Jurkat, Clone E6-1 (cell line): ENCODE data around the gene DNAJC17.
A peak's percentile ranks its signal among the peaks of the same experiment; 100 is the strongest.

ENCODE experiments used
- DNase-seq: peaks from one replicate; pipeline ENCODE4 v3.0.0-alpha.2; 2011; ENCODE audit warnings: low read depth, low spot score
- H3K4me3 ChIP-seq: 2 replicates; pipeline ENCODE4 v1.5.1; 2011; ENCODE audit warnings: mild to moderate bottlenecking, low read length, control low read depth, moderate library complexity

The DNAJC17 gene

DNA sequence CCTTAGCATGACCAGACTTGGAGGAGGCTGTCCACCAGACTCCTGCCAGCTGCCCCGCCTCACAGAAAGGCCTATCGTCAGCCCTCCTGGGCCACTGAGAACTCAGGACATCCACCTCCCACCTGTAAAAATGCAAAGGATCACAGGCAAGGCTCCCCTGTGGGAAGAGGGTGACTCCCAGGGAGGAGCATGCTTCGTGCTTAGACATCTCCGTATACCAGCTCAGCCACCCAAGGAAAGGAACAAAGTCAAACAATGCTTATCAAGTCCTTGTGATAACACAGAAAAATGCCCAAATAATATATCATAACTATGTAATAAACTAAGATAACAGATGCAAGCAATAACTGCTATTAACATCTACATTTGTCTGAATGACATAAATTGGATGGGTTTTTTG is 56.4 kb downstream of the DNAJC17 start:
- DNase-seq: no peak
- no peak overlapping the region for H3K4me3 ChIP-seq

DNA sequence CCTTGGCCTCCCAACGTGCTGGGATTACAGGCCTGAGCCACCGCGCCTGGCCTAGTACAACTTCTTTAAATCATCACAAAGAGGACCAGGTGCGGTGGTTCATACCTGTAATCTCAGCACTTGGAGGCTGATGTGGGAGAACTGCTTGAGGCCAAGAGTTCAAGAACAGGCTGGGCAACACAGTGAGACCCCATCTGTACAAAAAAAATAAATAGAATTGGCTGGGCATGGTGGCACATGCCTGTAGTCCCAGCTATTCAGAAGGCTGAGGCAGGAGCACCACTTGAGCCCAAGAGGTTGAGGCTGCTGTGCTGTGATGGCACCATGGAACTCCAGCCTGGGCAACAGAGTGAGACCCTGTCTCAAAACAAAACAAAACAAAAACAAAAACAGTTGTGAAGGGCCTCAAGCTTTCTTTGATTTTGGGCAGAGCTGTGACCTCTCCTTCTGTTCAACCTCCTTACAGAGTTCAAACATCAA is 58.1 kb downstream of the DNAJC17 start:
- DNase-seq: no peak
- H3K4me3 ChIP-seq: no peak overlapping the region

DNA sequence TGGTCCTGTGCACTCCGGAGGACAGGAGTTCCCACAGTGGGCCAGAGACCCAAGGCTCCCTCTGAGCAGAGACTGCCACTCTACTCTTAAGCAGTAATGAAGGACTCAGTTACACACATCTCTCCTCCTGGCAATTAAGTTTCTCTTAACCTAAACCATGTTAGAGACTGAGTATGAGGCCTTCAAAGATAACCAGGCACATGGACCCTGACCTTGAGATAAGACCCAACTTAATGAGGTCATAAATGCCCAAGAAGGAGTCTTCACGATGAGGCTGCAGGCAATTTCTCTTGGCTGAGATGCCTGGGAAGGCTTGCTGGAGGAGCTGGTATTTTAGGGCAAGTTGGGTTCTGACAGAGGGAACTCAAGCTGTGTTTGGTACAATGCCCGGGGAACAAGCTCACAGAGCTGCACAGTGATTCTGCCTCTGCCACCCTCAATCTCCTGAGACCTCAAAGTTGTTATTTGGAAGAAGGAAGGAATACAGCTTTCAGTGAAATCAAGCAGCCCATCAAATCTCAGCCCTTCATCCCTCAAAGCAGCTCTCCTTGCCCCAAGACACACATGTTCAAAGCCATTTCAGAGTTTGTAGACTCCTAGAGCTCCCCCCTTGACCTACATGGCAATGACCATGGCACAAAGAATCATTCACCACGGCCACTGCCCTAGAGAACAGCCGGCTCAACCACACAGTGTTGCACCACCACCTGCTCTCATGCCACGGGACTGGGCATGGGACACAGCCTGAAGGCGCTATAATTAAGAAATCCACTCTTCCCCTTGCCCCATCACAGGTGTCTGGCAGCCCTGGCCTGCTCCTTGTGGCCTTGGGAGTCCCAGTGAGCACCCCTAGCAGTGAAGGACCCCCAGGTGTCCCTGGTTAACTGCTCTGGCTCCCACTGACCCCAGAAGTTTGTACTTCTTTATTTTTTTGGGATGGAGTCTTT is 59.3 kb downstream of the DNAJC17 start:
- no peak overlapping the region for H3K4me3 ChIP-seq
- no peak for DNase-seq

DNA sequence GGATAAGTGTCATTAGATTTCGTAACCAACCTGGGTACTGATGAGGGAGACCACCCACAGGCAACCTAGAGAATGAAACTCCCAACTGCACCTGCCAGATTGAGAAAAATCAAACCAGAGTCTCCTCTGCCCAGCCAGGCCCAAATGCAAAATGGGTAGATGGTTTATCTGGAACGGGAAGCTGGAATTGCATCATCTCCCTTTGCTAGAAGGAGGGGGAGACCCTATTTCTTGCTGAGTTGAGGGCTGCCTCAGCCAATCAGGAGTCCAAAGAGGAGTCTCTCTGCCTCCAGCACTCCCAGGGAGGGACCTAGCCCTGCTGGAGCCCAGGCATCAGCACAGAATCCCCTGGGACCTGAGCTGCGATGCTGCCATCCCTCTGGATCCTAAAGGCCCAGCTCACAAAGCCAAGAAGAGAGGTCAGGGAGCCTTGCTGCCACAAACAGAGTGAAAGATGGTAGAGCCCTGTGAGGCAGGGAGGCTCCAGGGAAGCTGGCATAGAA is 60.3 kb downstream of the DNAJC17 start:
- no peak for DNase-seq

DNA sequence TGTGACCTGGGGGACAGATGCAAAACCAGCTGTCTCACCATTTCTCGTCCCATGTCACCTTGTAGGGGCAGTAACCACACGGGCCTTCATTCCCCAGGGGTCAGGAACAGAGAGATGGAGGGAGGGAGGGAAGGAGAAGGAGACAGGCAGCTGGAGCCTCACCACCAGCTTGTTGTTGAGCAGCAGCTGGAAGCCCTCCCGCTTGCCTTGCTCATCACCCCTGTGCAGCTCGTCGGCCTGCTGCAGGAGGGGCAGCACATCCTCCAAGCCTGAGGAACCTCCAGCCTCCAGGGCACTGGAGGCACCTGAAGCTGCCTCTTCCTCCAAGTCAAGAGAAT is 62.5 kb downstream of the DNAJC17 start:
- DNase-seq: no peak

More for the DNA sequence above, 60.3 kb downstream of the DNAJC17 start:
- no peak overlapping the region for H3K4me3 ChIP-seq

DNA sequence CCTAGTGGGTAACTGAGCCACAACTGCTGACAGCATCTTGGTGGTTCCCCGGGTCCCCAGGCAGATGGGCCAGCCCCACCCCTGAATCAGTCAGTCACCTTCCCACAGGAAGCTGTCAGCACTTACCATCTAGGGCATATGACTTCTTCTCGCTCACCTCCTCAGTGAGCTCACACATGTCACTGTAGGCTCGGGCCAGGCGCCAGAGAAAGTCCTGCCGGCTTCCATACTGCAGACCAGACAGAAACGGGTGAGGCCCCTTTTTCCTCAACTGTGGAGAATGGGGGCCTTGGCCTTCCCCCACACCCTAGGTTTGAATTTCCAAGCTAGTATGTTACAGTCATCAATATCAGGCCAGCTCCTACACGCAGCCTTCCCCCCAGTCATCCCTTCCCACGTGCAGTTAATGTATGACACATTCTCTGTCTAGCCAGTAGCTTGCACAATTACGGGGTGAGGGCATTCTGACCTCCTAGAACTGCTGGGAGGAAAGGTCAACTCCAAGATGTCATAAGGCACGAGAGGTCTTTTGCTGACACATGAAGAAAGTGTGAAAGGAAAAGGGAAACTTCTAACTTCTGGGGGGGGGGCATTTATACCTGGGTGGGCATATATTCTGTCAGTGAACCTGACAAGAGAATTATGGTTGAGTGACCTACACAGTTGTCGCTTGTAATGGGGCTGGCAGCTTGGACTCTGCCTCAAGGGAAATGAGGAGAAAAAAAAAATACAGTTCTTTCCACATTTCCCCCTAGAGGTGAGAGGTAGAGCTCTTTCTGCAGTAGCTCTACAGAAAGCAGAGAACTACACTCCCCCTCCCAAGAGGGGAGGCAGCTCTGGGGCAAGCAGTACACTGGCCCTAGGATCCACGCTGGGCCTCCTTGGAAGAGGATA is 63.1 kb downstream of the DNAJC17 start:
- DNase-seq: peak; percentile 80

More for the DNA sequence above, 62.5 kb downstream of the DNAJC17 start:
- no peak overlapping the region for H3K4me3 ChIP-seq

DNA sequence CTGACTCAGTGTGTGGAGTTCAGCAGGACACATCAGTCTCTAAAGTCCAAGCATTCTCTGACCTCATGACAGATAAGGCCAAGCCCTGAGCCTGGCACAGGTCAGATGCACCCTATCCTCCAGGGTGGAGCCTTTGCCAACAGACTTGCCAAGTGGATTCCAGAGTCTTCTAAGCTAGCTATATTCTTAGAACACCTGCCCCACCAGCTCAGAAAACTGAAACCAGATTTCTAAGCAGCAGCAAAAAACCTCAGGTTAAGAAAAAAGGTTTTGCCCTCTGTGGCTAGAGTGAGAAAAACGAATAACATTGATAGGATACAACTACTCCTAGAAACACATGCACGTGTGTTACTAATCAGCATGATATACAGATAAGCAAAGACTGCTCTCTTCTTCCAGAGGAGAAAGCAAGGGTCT is 63.8 kb downstream of the DNAJC17 start:
- peak overlapping the region; percentile 18 for H3K4me3 ChIP-seq
- DNase-seq: no peak

More for the DNA sequence above, 63.1 kb downstream of the DNAJC17 start:
- peak overlapping the region; percentile 18 for H3K4me3 ChIP-seq

DNA sequence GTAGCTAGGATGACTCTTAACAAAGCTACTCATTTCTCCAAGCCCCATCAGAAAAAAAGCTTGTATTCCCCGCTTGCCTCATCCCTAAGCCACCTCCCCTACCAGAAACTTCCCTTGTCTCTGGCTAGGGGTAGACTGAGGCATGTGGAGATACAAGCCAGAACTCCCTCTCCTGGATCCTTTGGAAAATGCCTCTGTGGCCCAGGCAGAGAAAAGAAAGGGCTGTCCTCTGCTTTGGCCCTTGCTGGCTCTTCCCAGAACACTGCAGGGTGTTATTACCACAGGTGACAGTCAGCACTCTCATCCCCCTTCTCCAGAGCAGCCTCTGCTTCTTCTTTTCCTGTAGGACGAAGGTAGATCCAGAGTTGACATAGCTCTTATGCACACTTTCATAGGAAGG is 67.4 kb downstream of the DNAJC17 start:
- no peak overlapping the region for H3K4me3 ChIP-seq
- no peak for DNase-seq

DNA sequence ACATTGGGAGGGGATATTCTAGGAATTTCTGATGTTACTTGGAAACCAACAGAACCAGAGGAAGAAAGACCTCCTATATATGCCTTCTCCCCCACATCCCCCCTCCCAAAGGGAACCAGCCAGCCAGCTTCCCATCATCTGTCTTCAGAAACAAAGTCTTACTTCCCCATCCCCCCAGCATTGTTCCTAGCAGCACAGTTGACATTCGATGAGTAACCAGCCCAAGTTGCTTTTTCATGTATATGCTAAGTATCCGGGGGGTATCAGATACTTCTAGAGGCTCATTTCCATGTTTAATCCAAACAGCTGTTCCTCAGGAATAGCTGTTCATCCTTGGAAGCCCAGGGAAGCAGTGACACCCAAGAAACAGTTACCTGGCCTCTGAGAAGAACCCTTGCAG is 68.2 kb downstream of the DNAJC17 start:
- no peak overlapping the region for H3K4me3 ChIP-seq
- no peak for DNase-seq

DNA sequence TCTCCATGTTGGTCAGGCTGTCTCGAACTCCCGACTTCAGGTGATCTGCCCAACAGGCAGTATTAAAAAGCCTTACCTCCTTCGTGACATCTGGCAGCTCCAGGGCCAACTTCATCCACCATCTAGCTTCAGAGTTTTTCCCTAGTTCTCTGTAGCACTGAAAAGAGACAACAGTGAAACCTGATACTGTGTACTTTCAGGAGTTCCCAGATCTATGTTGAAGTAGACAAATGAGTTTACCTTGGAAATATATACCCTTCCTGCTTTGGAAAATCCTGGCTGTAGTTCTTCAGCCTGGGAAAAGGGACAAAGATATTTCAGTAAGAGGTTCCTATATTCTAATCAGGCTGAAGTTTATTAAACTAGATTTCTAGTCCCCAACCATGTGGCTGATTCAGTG is 70.2 kb downstream of the DNAJC17 start:
- no peak for DNase-seq
- no peak overlapping the region for H3K4me3 ChIP-seq

DNA sequence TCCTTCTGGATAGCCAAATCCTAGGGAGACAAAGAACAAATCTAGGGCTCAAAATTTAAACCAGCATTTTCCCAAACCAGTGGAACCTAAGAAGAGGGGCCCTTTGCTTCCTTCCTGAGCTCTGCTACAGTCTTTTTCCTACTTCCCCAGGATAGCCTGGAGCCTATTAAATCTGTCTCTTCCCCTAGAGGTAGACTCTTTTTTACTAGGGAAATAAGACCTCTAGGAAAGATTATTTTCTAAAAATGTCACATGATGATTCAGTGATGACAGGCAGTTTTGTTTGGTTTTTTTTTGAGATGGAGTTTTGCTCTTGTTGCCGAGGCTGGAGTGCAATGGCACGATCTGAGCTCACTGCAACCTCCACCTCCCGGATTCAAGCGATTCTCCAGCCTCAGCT is 70.7 kb downstream of the DNAJC17 start:
- DNase-seq: no peak
- no peak overlapping the region for H3K4me3 ChIP-seq

DNA sequence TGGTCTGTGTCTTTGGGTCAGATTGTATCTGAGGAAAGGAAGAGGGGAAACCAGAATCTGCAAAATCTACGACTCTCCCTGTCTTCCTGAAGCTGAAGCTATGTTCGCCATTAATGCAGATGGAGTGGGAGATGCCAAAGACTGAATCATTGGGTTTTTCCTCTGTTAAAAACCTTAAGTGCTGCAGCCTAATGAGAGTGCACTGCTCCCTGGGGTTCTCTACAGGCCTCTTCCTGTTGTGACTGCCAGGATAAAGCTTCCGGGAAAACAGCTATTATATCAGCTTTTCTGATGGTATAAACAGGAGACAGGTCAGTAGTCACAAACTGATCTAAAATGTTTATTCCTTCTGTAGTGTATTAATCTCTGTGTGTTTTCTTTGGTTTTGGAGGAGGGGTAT is 76.2 kb downstream of the DNAJC17 start:
- H3K4me3 ChIP-seq: no peak overlapping the region
- DNase-seq: no peak

DNA sequence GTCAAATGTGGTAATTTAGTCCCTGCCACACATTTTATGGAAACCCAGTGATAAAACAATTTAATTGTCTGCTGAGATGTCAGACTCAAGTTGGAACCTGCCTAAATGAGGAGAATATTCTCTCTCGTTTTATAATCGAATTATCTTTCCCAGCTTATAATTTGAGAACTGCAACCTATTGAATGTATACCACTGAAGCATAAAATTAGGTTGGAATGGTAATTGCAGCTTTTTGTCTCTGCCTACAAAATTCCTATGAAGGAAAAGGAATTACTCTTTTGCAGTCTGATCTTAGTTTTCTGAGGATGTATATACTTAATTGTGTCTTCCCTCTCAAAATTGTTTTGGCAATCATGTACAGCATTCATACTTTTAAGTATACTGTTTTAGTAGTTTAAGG is 83.4 kb downstream of the DNAJC17 start:
- DNase-seq: no peak
- H3K4me3 ChIP-seq: no peak overlapping the region

DNA sequence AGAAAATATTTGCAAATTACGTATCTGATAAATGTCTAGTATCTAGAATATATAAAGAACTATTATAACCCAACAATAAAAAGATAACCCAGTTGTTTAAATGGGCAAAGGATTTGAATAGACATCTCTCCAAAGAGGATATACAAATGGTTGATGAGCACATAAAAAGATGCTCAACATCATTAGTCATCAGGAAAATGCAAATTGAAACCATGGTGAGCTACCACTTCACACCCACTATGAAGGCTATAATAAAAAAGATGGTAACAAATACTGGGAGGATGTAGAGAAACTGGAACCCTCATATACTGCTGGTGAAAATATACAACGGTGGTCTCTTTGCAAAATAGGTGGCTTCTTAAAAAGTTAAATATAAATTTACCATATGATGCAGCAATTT is 84.3 kb downstream of the DNAJC17 start:
- DNase-seq: no peak
- no peak overlapping the region for H3K4me3 ChIP-seq

DNA sequence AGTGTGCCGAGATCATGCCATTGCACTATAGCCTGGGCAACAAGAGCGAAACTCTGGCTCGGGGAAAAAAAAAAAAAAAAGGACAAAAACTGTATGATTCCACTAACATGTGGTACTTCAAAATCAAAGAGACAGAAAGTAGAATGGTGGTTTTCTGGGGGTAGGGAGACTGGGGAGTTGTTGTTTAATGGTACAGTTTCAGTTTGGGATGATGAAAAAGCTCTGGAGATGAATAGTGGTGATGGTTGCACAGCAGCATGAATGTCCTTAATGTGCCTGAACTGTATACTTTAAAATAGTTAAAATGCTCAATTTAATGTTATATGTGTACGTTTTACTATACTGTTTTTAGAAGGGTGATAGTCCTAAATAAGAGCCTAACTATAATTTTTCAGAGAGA is 84.9 kb downstream of the DNAJC17 start:
- no peak overlapping the region for H3K4me3 ChIP-seq
- DNase-seq: no peak

DNA sequence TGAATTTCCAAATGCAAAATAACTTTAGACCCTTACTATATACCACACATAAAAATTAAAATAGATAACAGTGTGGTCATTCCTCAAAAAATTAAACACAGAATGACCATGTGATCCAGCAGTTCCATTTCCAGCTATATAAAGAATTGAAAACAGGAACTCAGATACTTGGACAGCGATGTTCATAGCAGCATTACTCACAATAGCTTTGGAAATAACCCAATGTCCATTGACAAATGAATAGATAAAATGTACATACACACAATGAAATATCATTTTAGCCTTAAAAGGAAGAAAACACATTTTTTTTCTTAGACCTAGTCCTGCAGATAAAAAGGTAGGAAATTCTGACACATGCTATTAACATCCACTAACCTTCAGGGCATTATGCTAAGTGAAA is 85.6 kb downstream of the DNAJC17 start:
- H3K4me3 ChIP-seq: no peak overlapping the region
- no peak for DNase-seq

DNA sequence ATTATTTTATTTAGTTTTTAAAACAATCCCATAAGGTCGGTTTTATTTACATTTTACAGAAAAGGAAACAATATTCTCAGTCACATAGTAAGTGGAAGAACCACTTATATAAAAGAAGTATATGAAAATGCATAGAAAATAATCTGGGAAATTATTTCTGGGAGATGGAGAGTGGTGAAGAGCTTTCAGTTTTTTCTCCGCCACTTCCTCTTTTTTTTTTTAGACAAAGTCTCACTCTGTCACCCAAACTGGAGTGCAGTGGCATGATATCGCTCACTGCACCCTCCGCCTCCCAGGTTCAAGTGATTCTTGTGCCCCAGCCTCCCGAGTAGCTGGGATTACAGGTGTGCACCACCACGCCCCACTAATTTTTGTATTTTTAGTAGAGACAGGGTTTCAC is 91.1 kb downstream of the DNAJC17 start:
- no peak for DNase-seq
- no peak overlapping the region for H3K4me3 ChIP-seq
